ENCODE data around the gene DSCAML1. TPM values are rescaled to one million over a fixed set of nuclear protein-coding genes. Genes with fewer than 3 reads are reported as not detected.

Gene DSCAML1
- total RNA-seq, 1 experiment from 2014 or later, result not detected

DNA sequence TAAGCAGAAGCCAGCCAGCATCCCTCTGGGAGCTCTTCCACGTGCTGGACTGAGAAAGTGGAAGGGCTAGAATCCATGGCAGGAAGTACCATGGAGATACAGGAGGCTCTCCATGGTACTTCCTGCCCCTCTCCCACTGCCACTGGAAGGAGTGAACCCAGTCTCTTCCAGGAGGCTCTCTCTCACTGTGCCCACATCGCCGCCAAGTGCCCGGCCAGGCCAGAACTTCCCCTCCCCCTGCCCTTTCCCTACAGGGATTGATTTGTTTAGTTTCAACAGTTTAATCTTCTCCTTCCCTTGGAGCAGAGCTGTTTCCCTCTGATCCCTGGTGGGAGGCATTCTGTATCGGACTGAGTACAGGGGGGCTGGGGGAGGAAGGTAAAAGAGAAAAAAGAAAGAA lies 133.6 kb downstream of the DSCAML1 start:
- Histone ChIP-seq H3K9ac (ENCODE audit: low read length) (no peak overlapping the region), H3K4me3 (replicated peaks in 1 of 2; ENCODE audit: low read depth in 1 of 2, low read length in 2 of 2) (no peak overlapping the region), H4K20me1 (ENCODE audit: insufficient read depth) (no peaks in the 10 kb centered on the region), H3K4me2 (ENCODE audit: low read length) (no peak overlapping the region), H3K36me3 (ENCODE audit: control insufficient read depth in 1 of 2, insufficient read depth in 2 of 2, low read length in 2 of 2) (no peaks in the 10 kb centered on the region), H3K27ac (ENCODE audit: low read depth, low read length) (no peak overlapping the region), H3K79me2 (ENCODE audit: insufficient read depth, low read length) (no peaks in the 10 kb centered on the region), H3K27me3 (ENCODE audit: insufficient read depth, low read length) (peaks cover 14% of the 10 kb centered on the region), H2AFZ (ENCODE audit: low read depth, low read length, poor library complexity, severe bottlenecking) (no peak overlapping the region), H3K9me3 (ENCODE audit: control insufficient read depth in 1 of 2, insufficient read depth in 1 of 2, low read depth in 1 of 2, low read length in 2 of 2) (no peaks in the 10 kb centered on the region), H3K9me2 (ENCODE audit: insufficient read depth) (no peaks in the 10 kb centered on the region), H3K4me1 (ENCODE audit: control insufficient read depth in 1 of 2, insufficient read depth in 2 of 2, low read length in 2 of 2) (no peaks in the 10 kb centered on the region)
- RAD21 ChIA-PET (ENCODE audit: low non-redundant PET in 1 of 2, low total read pairs in 2 of 2, uncharacterized antibody in 2 of 2, unreplicated experiment in 2 of 2), result no interaction called here
- no peak for ATAC-seq
- POLR2A ChIA-PET, result no interaction called here
- CTCF ChIA-PET, result no interaction called here
- intact Hi-C loops (cut with micrococcal nuclease), result no loop called here
- no TSS peak for BruUV-seq (replicated peaks)
- no peak for DNase-seq (ENCODE audit: low read depth, low spot score)
- no peak for TF ChIP-seq JUND (IDR thresholded peaks at IDR 0.05)
- TF ChIP-seq, protein P1, sequence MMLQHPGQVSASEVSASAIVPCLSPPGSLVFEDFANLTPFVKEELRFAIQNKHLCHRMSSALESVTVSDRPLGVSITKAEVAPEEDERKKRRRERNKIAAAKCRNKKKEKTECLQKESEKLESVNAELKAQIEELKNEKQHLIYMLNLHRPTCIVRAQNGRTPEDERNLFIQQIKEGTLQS (IDR thresholded peaks at IDR 0.05), result no peak
- TF ChIP-seq YY1 (IDR thresholded peaks at IDR 0.05; ENCODE audit: extremely low read depth, insufficient replicate concordance, low read depth, low read length), result no peak
- TF ChIP-seq, protein P2, sequence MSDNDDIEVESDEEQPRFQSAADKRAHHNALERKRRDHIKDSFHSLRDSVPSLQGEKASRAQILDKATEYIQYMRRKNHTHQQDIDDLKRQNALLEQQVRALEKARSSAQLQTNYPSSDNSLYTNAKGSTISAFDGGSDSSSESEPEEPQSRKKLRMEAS (IDR thresholded peaks at IDR 0.05), result no peak
- TF ChIP-seq, protein P3, sequence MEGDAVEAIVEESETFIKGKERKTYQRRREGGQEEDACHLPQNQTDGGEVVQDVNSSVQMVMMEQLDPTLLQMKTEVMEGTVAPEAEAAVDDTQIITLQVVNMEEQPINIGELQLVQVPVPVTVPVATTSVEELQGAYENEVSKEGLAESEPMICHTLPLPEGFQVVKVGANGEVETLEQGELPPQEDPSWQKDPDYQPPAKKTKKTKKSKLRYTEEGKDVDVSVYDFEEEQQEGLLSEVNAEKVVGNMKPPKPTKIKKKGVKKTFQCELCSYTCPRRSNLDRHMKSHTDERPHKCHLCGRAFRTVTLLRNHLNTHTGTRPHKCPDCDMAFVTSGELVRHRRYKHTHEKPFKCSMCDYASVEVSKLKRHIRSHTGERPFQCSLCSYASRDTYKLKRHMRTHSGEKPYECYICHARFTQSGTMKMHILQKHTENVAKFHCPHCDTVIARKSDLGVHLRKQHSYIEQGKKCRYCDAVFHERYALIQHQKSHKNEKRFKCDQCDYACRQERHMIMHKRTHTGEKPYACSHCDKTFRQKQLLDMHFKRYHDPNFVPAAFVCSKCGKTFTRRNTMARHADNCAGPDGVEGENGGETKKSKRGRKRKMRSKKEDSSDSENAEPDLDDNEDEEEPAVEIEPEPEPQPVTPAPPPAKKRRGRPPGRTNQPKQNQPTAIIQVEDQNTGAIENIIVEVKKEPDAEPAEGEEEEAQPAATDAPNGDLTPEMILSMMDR (IDR thresholded peaks at IDR 0.05 in 2 of 3, conservative IDR thresholded peaks at IDR 0.05 in 1 of 3; ENCODE audit: borderline replicate concordance in 1 of 3, insufficient read depth in 1 of 3, low read depth in 2 of 3, low read length in 2 of 3), result no peak

DNA sequence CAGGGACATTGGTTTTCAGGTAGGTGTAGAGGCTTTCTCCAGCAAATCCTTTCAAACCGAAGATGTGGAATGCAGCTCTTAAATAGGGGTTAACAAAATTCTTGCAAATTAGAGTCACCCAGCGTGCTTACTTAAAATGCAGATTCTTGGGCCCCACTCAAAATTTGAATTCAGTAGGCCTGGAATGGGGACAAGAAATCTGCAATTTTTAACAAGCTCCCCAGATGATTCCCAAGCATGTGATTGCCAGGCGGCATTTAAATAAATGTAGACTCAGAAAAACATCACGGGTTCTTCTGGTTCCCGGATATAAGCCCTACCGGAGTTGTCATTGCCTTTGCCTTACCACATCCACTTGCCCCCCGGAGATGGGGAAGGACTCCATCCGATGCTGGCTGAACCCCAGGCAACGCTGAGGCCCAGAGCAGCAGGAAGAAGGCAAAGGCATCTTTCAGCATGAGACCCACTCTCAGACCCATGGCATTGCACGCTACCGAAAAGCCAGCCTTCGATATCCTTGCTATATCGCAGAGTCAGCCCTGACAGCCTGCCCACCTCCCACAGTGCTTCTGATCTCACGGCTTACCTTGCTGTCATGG lies 134.2 kb downstream of the DSCAML1 start:
- H3K9ac ChIP-seq (ENCODE audit: low read length), result no peak overlapping the region
- no peak for DNase-seq (ENCODE audit: low read depth, low spot score)
- no peaks in the 10 kb centered on the region for H4K20me1 ChIP-seq (ENCODE audit: insufficient read depth)
- H3K4me2 ChIP-seq (ENCODE audit: low read length), result no peak overlapping the region
- no peak for ATAC-seq
- no peak overlapping the region for H3K27ac ChIP-seq (ENCODE audit: low read depth, low read length)
- no peak overlapping the region for H2AFZ ChIP-seq (ENCODE audit: low read depth, low read length, poor library complexity, severe bottlenecking)
- no TSS peak for BruUV-seq (replicated peaks)
- CTCF ChIA-PET, result no interaction called here
- H3K79me2 ChIP-seq (ENCODE audit: insufficient read depth, low read length), result no peaks in the 10 kb centered on the region
- no peak for TF ChIP-seq EZH2 (IDR thresholded peaks at IDR 0.05)
- no peaks in the 10 kb centered on the region for H3K36me3 ChIP-seq (ENCODE audit: control insufficient read depth in 1 of 2, insufficient read depth in 2 of 2, low read length in 2 of 2)
- POLR2A ChIA-PET, result no interaction called here
- no peaks in the 10 kb centered on the region for H3K9me2 ChIP-seq (ENCODE audit: insufficient read depth)
- peaks cover 17% of the 10 kb centered on the region for H3K27me3 ChIP-seq (ENCODE audit: insufficient read depth, low read length)
- intact Hi-C loops (cut with micrococcal nuclease), result no loop called here
- RAD21 ChIA-PET (ENCODE audit: low non-redundant PET in 1 of 2, low total read pairs in 2 of 2, uncharacterized antibody in 2 of 2, unreplicated experiment in 2 of 2), result no interaction called here
- H3K4me3 ChIP-seq (replicated peaks in 1 of 2; ENCODE audit: low read depth in 1 of 2, low read length in 2 of 2), result no peak overlapping the region
- no peaks in the 10 kb centered on the region for H3K4me1 ChIP-seq (ENCODE audit: control insufficient read depth in 1 of 2, insufficient read depth in 2 of 2, low read length in 2 of 2)
- no peaks in the 10 kb centered on the region for H3K9me3 ChIP-seq (ENCODE audit: control insufficient read depth in 1 of 2, insufficient read depth in 1 of 2, low read depth in 1 of 2, low read length in 2 of 2)

Data from HCT116 (cell line).